ENCODE data around the gene CR1L.
"Not testable (repeated sequence)": the region's sequence is repeated elsewhere in the genome, so short reads cannot be mapped to it uniquely, and the experiment has no call there.

Gene CR1L

GRCh38 chr1:207666342-207666741 lies 21.4 kb downstream of the CR1L start:
- Histone ChIP-seq H3K9me3 (ENCODE audit: control insufficient read depth in 1 of 2, low read length in 2 of 2) (peaks cover 0 to 2% of the 10 kb centered on the region in 2 donors), H3K36me3 (ENCODE audit: control insufficient read depth in 1 of 2, insufficient read depth in 2 of 2, low read length in 2 of 2) (no peaks in the 10 kb centered on the region), H3K4me3 (ENCODE audit: low read depth in 1 of 2, low read length in 2 of 2) (no peak overlapping the region), H3K27me3 (ENCODE audit: low read depth, low read length) (peaks cover 9% of the 10 kb centered on the region), H3K27ac (ENCODE audit: low read length) (no peak overlapping the region), H3K4me1 (ENCODE audit: control insufficient read depth in 1 of 2, insufficient read depth in 2 of 2, low read length in 2 of 2) (peaks cover 0 to 9% of the 10 kb centered on the region in 2 donors)

- H3K4me1 ChIP-seq (ENCODE audit: control insufficient read depth in 1 of 2, insufficient read depth in 2 of 2, low read length in 2 of 2) = peaks cover 0 to 9% of the 10 kb centered on the region in 2 donors
- H3K4me3 ChIP-seq (ENCODE audit: low read depth in 1 of 2, low read length in 2 of 2) = peak overlapping the region in 1 of 2 donors; percentile 25
- peaks cover 9% of the 10 kb centered on the region for H3K27me3 ChIP-seq (ENCODE audit: low read depth, low read length)
- no peaks in the 10 kb centered on the region for H3K36me3 ChIP-seq (ENCODE audit: control insufficient read depth in 1 of 2, insufficient read depth in 2 of 2, low read length in 2 of 2)
- no peak overlapping the region for H3K27ac ChIP-seq (ENCODE audit: low read length)
- peaks cover 0 to 2% of the 10 kb centered on the region in 2 donors for H3K9me3 ChIP-seq (ENCODE audit: control insufficient read depth in 1 of 2, low read length in 2 of 2)
Observed at GRCh38 chr1:207669528-207670009, 24.6 kb downstream of the CR1L start.

DNA sequence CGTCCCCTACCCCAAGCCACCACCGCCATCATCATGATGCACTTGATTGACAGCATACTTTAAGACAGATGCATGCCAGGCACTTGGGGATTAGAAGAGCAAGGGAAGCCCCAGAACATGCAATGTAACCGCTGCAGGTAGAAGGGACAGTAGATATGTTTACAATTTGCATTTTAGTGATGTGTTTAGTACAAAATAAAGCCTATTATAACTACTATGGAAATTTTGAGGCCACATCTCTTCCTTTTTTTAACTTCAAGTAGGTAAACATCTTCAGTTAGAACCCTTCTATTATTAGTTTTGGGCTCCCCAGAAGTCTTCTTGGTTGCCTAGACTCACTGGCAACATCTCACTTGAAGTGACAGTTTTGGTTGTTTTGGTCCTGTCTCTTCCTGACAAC lies 25.3 kb downstream of the CR1L start:
- Histone ChIP-seq H3K4me1 (ENCODE audit: control insufficient read depth in 1 of 2, insufficient read depth in 2 of 2, low read length in 2 of 2) (peaks cover 0 to 9% of the 10 kb centered on the region in 2 donors), H3K4me3 (ENCODE audit: low read depth in 1 of 2, low read length in 2 of 2) (no peak overlapping the region), H3K9me3 (ENCODE audit: control insufficient read depth in 1 of 2, low read length in 2 of 2) (peaks cover 0 to 2% of the 10 kb centered on the region in 2 donors), H3K27ac (ENCODE audit: low read length) (no peak overlapping the region), H3K27me3 (ENCODE audit: low read depth, low read length) (peaks cover 9% of the 10 kb centered on the region), H3K36me3 (ENCODE audit: control insufficient read depth in 1 of 2, insufficient read depth in 2 of 2, low read length in 2 of 2) (no peaks in the 10 kb centered on the region)

- peaks cover 9% of the 10 kb centered on the region for H3K27me3 ChIP-seq (ENCODE audit: low read depth, low read length)
- peaks cover 0 to 2% of the 10 kb centered on the region in 2 donors for H3K9me3 ChIP-seq (ENCODE audit: control insufficient read depth in 1 of 2, low read length in 2 of 2)
Observed at GRCh38 chr1:207670997-207671396, 26.1 kb downstream of the CR1L start.

DNA sequence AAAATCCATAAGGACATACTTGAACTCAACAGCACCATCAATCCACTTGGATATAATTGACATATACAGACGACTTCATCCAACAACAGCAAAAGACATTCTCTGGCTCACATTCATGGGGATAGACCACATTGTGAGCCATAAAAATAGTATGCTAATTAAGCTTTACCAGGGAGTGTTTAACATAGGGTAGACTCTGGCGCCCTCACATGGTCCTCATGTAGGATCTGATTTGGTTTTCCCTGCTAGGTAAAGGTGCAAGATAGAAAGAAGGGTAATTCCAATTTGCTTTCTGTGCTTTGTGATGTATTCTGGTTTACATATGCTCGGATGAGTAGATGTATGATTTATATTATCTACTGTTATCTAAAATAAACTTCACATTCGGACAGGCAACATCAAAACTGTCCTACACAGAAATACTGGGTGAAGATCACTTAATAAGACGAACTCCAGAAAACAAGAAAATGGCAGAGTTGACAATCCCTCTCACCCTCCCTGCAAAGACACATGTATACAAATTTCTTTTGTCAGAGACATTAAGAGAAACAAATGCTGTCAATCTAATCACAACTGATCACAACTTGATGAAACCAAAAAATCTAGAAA lies 27.7 kb downstream of the CR1L start:
- Histone ChIP-seq H3K4me3 (ENCODE audit: low read depth in 1 of 2, low read length in 2 of 2) (no peak overlapping the region), H3K27me3 (ENCODE audit: low read depth, low read length) (peaks cover 9% of the 10 kb centered on the region), H3K9me3 (ENCODE audit: control insufficient read depth in 1 of 2, low read length in 2 of 2) (no peaks in the 10 kb centered on the region), H3K27ac (ENCODE audit: low read length) (no peak overlapping the region), H3K4me1 (ENCODE audit: control insufficient read depth in 1 of 2, insufficient read depth in 2 of 2, low read length in 2 of 2) (peaks cover 0 to 9% of the 10 kb centered on the region in 2 donors), H3K36me3 (ENCODE audit: control insufficient read depth in 1 of 2, insufficient read depth in 2 of 2, low read length in 2 of 2) (no peaks in the 10 kb centered on the region)

More at GRCh38 chr1:207670997-207671396, 26.1 kb downstream of the CR1L start:
- H3K36me3 ChIP-seq (ENCODE audit: control insufficient read depth in 1 of 2, insufficient read depth in 2 of 2, low read length in 2 of 2) = no peaks in the 10 kb centered on the region
- H3K4me3 ChIP-seq (ENCODE audit: low read depth in 1 of 2, low read length in 2 of 2) = no peak overlapping the region
- no peak overlapping the region for H3K27ac ChIP-seq (ENCODE audit: low read length)
- peaks cover 0 to 9% of the 10 kb centered on the region in 2 donors for H3K4me1 ChIP-seq (ENCODE audit: control insufficient read depth in 1 of 2, insufficient read depth in 2 of 2, low read length in 2 of 2)

DNA sequence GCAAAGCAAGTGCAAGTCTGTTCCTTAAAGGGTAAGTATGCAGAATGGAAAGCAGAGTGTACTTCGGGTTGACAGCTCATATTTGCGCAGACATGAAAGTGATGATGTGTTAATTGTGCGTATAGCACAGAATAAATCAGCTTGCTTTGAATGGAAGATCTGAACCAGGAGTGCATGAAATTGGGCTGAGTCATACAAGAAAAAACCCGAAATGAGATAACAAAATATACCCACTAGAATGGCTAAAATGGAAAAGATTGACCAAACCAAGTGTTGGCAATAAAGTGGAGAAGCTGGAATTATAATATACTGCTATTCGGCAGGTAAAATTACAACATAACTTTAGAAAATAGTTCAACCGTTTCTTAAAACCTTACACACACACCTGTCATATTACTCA lies 28.5 kb downstream of the CR1L start:
- no peaks in the 10 kb centered on the region for H3K9me3 ChIP-seq (ENCODE audit: control insufficient read depth in 1 of 2, low read length in 2 of 2)
- no peak overlapping the region for H3K27ac ChIP-seq (ENCODE audit: low read length)
- H3K27me3 ChIP-seq (ENCODE audit: low read depth, low read length) = peaks cover 4% of the 10 kb centered on the region
- peaks cover 0 to 9% of the 10 kb centered on the region in 2 donors for H3K4me1 ChIP-seq (ENCODE audit: control insufficient read depth in 1 of 2, insufficient read depth in 2 of 2, low read length in 2 of 2)
- no peaks in the 10 kb centered on the region for H3K36me3 ChIP-seq (ENCODE audit: control insufficient read depth in 1 of 2, insufficient read depth in 2 of 2, low read length in 2 of 2)
- no peak overlapping the region for H3K4me3 ChIP-seq (ENCODE audit: low read depth in 1 of 2, low read length in 2 of 2)

DNA sequence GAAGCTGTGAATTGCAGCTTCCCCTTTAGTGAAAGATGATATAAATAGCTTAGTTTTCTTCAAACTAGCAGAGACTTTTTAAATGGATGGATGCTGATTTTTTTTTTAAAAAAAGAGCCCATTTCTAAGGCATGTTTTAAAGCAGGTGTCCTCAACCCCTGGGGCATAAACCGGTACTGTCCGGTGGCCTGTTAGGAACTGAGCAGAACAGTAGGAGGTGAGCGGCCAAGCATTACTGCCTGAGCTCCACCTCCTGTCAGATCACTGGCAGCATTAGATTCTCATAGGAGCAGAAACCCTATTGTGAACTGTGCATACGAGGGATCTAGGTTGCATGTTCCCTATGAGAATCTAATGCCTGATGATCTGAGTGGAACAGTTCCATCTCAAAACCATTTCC lies 31.2 kb downstream of the CR1L start:
- no peak overlapping the region for H3K27ac ChIP-seq (ENCODE audit: low read length)
- H3K4me1 ChIP-seq (ENCODE audit: control insufficient read depth in 1 of 2, insufficient read depth in 2 of 2, low read length in 2 of 2) = no peaks in the 10 kb centered on the region
- H3K27me3 ChIP-seq (ENCODE audit: low read depth, low read length) = no peaks in the 10 kb centered on the region

DNA sequence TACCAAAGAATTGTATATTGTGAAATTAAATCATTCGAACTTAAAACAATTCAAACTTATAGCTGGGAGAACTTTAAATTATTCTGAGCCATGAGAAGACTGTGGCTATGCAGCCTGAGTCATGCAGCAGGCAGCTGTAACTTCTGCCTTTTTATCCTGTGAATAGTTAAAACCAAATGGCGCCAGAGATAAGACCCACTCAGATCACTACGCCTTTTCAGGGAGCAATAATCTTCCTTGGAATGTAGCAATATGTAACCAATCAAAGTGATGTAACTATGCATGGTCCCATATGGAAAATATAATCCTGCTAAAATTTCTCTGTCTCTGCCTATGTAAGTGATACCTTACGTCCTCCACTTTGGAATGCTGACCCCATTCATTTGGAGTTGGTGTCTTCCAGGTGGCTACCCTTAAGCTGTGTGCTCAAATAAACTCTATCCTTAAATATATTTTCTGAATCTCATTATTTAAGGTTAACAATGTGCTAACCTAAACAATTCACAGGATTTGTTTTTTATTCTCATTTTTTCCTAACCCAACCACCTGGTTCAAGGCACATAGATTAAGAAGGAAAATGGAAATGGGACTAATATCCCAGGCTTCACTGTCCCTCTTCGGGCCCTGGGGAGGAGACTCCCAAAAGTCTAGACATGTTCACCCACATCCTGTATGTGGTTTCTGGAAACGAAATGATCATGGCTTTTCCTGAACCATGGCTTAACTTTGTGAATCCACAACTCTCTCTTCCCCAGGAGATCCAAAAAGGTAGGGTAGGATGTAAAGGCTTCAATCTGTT lies 35.9 kb downstream of the CR1L start:
- H3K9me3 ChIP-seq (ENCODE audit: control insufficient read depth in 1 of 2, low read length in 2 of 2); H3K4me1 ChIP-seq (ENCODE audit: control insufficient read depth in 1 of 2, insufficient read depth in 2 of 2, low read length in 2 of 2); H3K36me3 ChIP-seq (ENCODE audit: control insufficient read depth in 1 of 2, insufficient read depth in 2 of 2, low read length in 2 of 2); H3K27ac ChIP-seq (ENCODE audit: low read length); H3K4me3 ChIP-seq (ENCODE audit: low read depth in 1 of 2, low read length in 2 of 2); H3K27me3 ChIP-seq (ENCODE audit: low read depth, low read length): not testable (repeated sequence)

More for the DNA sequence above, 31.2 kb downstream of the CR1L start:
- Histone ChIP-seq H3K9me3 (ENCODE audit: control insufficient read depth in 1 of 2, low read length in 2 of 2) (no peaks in the 10 kb centered on the region), H3K4me3 (ENCODE audit: low read depth in 1 of 2, low read length in 2 of 2) (no peak overlapping the region), H3K36me3 (ENCODE audit: control insufficient read depth in 1 of 2, insufficient read depth in 2 of 2, low read length in 2 of 2) (no peaks in the 10 kb centered on the region)

DNA sequence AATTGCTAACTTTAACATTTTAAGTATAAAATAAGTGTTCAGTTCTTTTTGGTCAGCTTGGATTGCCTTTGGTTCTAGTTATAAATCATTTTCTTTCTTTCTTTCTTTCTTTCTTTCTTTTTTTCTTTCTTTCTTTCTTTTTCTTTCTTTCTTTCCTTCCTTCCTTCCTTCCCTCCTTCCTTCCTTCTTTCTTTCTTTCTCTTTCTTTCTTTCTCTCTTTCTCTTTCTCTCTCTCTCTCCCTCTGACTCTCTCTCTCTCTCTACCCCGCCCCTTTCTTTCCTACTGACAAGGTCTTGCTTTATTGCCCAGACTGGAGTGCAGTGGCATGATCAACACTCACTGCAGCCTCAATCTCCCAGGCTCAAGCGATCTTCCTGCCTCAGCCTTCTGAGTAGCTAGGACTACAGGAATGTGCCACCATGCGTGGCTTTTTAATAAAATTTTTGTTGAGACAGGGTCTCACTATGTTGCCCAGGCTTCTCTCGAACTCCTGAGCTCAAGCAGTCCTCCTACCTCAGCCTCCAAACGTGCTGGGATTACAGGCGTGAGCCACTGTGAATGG lies 38.0 kb downstream of the CR1L start:
- H3K27me3 ChIP-seq (ENCODE audit: low read depth, low read length); H3K4me1 ChIP-seq (ENCODE audit: control insufficient read depth in 1 of 2, insufficient read depth in 2 of 2, low read length in 2 of 2); H3K36me3 ChIP-seq (ENCODE audit: control insufficient read depth in 1 of 2, insufficient read depth in 2 of 2, low read length in 2 of 2); H3K27ac ChIP-seq (ENCODE audit: low read length); H3K9me3 ChIP-seq (ENCODE audit: control insufficient read depth in 1 of 2, low read length in 2 of 2); H3K4me3 ChIP-seq (ENCODE audit: low read depth in 1 of 2, low read length in 2 of 2): not testable (repeated sequence)

- not testable (repeated sequence) for H3K27ac ChIP-seq (ENCODE audit: low read length); H3K27me3 ChIP-seq (ENCODE audit: low read depth, low read length); H3K4me1 ChIP-seq (ENCODE audit: control insufficient read depth in 1 of 2, insufficient read depth in 2 of 2, low read length in 2 of 2); H3K9me3 ChIP-seq (ENCODE audit: control insufficient read depth in 1 of 2, low read length in 2 of 2); H3K4me3 ChIP-seq (ENCODE audit: low read depth in 1 of 2, low read length in 2 of 2); H3K36me3 ChIP-seq (ENCODE audit: control insufficient read depth in 1 of 2, insufficient read depth in 2 of 2, low read length in 2 of 2)
Observed at GRCh38 chr1:207690551-207690950, 45.6 kb downstream of the CR1L start.

GRCh38 chr1:207691010-207691409 lies 46.1 kb downstream of the CR1L start:
- Histone ChIP-seq H3K9me3 (ENCODE audit: control insufficient read depth in 1 of 2, low read length in 2 of 2) (no peaks in the 10 kb centered on the region), H3K27me3 (ENCODE audit: low read depth, low read length) (no peaks in the 10 kb centered on the region)

More at GRCh38 chr1:207691010-207691409, 46.1 kb downstream of the CR1L start:
- no peaks in the 10 kb centered on the region for H3K4me1 ChIP-seq (ENCODE audit: control insufficient read depth in 1 of 2, insufficient read depth in 2 of 2, low read length in 2 of 2)
- H3K36me3 ChIP-seq (ENCODE audit: control insufficient read depth in 1 of 2, insufficient read depth in 2 of 2, low read length in 2 of 2) = no peaks in the 10 kb centered on the region
- H3K4me3 ChIP-seq (ENCODE audit: low read depth in 1 of 2, low read length in 2 of 2) = no peak overlapping the region
- H3K27ac ChIP-seq (ENCODE audit: low read length) = no peak overlapping the region

Data from muscle layer of duodenum (tissue), 2 donors.